Fibroblast of skin of left quadriceps (primary cell): ENCODE results near the gene SLC13A3.

Experiments
- DNase-seq, 2 experiments: peaks; one replicate each; pipeline ENCODE4 v3.0.0-alpha.2; 2013; ENCODE audit warnings: low read depth in 2 of 2

The SLC13A3 gene

DNA sequence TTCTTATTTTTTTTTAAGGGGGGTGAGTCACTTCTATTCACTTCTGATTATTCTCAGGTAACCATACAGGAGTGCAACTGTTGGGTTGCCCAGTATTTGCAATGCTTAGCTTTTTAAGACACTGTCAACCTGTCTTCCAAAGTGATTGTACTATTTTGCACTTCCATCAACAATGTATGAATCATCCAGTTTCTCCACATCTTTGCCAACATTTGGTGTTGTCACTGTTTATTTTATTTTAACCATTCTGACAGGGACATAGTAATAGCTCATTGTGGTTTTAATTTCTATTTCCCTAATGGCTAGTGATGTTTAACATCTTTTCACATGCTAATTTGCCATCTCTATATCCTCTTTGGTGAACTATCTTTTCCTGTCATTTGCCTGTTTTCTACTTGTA lies 1.4 kb upstream of the SLC13A3 start:
- no peak for DNase-seq

DNA sequence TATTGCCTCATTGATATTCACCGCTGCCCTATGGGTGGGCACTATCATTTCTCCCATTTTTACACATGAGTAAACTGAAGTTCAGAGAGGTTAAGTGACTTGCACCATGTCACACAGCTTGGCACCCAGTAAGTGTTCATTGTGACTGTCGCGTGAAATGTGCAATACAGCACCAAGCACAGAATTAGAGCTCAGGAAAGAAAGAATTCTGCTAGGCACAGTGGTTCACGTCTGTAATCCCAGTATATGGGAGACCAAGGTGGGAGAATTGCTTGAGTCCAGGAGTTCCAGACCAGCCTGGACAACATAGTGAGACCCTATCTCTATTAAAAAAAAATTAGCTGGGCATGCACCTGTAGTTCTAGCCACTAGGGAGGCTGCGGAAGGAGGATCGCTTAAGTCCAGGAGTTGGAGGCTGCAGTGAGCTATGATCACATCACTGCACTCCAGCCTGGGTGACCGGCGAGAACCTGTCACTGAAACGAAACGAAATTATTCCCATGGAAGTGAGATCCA lies 626 bp downstream of the SLC13A3 start:
- DNase-seq: no peak

DNA sequence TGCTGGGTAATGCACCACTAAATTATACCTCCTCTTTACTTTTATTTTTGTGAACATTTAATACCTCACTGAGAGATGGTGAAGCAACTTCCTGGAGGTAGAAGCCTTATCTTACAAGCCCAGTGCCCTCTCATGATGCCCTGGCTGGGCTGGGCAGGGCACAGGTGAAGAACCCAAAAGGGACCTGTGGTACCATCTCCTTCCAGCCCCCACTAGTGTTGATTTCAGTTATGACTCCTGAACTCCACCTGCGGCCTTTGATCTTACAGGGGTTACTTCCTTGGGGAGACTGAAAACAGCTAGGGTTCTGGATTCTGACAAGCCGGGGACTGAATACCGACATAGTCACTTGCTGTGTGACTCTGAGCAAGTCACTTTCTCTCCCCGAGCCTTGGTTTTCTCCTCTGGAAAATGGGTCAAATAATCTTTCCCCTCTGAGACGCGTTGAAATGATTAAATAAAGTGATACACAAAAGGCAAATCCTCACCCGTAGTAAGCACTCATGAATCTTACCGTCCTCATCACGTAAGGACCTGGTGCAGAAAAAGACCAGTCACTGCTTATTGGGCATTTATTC lies 1.2 kb downstream of the SLC13A3 start:
- DNase-seq: no peak

DNA sequence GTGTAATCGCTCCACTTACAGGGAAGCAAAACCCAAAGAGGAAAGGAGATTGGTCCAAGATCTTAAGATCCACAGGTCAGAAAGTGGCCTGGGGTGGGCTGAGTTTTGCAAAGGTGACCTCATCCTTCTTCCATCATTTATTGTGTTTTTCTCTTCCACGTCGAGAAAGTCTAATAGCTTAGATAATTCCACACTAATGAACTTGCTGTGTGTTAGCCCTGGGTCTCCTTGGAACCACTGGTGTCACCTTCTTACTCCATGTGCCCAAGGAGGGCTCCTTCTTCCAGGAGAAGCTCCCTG lies 1.7 kb downstream of the SLC13A3 start:
- no peak for DNase-seq

DNA sequence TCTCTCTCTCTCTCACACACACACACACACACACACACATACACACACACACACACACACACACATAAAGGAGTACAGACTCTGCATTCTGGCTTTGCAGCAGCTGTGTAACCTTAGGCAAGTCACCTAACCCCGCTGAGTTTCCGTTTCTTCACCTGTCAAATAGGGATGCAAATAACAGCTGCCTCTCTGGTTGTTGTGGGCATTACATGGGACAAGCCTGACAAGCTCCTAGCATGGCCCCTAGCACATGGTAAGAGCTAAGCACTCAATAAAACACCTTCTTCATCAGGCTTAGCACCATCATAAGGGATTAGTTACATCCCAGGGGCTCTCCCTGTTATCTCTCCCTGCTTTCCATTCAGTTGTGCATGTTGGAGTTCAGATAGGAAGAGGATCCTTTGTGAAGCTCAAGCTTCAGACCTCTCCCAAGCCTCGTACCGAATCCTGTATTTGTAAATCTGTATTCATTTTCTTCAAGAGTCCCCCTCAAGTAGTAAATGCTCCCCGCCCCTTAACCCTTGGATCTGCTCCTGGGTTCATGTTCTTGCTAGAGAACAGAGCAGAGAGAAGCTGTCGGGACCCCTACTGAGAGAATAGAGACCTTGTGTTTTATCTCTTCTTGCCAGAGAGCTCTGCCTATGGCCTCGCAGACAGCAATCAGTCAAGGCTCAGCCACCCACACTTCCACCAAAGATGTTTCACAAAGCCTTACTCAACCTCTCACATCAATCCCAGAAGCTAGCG lies 2.2 kb downstream of the SLC13A3 start:
- no peak for DNase-seq

DNA sequence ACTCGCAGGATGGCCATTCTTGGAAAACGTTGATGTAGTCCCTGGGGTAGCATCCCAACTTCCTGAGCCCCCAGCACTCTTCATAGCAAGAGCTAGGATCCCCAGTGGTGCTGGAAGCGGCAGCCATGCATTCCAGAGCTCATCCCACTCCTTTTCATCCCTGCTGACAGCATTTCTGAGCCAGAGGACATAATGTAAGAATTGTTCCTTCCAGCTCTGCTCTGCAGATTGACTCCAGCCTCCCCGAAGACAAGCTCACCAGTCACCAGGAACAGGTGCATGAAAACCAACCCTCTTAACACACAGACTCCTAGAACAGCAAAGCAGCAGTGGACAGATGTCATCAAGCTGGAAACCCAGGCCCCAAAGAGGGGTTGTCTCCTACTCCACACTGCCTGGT lies 3.8 kb downstream of the SLC13A3 start:
- no peak for DNase-seq

DNA sequence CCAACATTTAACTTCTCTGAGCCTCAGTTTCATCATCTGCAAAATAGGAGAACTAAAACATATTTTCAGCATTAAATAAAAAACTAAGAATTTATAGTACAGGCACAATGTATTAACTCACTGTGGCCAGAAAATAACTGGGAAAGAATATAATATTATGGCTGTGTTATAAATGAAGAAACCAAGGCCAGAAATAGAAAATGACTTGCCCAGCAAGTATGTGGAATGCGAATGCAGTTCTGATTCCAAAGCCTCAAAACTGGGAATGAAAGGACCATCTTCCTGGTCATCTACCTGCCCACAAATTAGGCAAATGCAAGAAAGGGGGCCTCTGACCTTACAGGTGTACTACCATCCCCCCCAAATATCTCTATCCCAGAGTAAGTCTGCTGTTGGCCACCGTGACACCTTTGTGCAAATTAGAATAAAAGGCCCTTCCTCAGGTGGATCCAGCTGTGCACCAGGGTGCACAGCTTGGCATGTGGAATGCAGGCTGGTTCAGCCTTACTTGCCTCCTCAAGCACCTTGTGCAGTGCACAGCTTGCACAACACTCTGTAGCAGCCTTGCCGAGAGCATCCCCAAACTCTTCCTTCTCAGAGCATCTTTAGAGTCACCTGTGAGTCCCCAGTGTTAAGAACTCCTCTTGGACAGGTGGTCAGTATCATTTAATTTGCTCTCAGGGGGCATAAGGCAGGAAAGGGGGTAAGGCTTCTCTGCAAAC lies 4.4 kb downstream of the SLC13A3 start:
- DNase-seq: no peak

DNA sequence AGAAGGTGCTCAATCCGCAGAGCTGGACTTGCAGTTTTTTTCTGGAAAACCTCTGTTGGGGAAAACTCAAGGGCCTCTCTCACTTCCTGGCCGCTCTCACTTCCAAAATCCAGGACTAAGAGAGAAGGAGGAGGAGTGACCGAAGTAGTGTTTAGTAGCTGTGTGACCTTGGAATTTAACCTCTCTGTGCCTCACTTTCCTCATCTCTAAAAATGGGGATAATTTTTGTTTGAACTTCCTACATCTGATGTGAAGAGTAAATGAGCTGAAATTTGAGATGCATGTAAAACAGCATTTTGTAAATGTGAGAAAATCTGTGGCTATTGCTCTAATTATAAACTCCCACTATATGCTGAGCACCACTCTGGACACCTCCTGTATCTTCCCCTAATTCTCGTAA lies 5.1 kb downstream of the SLC13A3 start:
- no peak for DNase-seq

DNA sequence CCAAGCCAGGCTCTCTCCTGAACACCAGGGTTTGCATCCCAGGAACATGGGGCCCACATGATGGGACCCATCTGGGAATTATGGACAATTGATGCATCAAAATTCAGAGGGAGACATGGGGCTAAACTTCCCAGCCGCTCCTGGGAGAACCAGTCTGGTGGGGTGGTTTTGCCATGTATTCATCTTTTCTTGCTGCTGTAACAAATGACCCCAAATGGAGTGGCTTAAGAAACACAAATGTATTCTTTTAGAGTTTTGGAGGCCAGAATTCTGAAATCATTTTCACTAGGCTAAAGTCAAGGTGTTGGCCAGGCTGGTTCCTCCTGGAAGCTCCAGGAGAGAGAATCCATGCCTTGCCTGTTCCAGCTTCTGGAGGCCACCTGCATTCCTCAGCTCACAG lies 6.5 kb downstream of the SLC13A3 start:
- no peak for DNase-seq

DNA sequence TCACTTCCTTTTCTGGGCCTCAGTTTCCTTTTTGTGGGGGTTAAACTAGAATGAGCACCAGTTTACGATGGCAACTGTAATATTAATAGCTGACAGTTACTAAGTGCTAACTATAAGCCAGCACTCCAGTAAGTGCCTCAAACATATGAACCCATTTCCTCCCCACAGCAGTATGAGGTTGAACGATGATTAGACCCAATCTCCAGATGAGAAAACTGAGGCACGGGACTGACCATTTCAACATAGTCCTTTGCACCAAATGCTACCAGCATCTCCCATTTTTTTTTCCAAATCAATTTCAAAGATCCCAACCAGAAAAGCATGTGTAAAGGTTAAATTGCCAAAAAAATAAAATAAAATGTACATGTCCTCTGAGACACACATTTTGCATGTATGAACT lies 7.1 kb downstream of the SLC13A3 start:
- DNase-seq: no peak

DNA sequence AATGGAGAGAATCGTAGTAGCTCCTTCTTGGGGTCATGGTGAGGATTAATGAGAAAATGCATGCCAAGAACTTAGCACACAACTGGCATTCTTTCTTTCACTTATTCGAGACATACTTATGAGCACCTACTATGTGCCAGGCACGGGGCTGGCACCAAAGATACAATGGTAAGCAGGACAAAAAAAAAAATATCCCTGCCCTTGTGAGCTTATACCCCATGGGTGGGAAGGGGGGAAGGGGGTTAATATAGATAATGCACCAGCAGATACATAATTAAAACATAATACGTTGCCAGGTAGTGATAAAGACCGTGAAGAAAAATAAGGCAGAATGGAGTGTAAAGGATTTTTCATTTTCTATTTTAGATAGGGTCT lies 8.3 kb downstream of the SLC13A3 start:
- no peak for DNase-seq

DNA sequence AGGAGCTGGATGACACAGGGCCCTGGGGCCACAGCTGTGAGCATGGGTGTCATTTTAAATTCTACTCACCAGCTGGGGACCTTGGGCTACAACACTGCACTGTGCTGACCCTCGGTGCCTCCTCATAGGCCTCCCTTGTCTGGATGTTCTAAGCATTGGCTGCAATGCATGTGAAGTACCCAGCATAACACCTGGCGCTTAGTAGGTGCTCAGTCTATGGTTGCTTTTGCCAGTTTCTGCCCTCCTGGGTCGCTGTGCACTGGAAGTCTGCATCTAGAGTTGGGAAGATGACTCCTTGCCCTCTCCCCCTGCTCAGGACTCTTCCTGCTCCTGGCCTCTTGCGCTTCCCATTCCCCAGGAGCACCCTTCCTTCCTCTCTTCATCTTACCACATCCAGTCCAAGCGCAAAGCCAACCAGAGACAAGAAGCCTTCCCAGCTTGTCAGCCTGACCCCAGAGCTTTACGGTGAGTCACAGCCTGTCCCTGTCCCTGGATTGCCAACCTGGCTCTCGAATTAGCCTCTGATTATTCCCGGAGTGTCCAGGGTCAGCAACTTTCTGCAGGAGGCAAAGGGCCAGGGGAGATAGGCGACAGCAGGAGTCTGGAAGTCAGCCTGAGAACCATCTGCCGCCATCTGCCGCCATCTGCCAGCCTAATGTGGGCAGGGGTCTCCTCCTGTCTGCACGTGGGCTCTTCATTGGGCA lies 8.8 kb downstream of the SLC13A3 start:
- DNase-seq: no peak

DNA sequence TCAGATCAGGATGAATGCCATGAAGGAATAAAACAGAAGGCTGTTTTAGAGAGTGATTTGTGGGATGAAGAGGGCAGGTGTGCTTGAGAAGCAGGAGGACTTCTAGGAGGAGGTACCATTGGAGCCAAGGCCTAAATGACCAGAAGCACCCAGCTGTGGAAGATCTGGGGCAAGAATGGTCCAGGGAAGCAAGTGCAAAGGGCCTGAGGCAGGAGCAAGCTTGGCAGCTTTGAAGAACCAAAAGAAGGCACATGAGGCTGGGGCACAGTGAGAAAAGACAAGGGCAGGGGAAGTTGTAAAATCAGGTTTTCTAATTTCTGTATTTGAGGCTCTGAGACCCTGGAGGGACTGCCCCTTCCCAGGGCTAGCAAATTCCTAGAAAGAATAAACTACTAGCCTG lies 9.8 kb downstream of the SLC13A3 start:
- no peak for DNase-seq

DNA sequence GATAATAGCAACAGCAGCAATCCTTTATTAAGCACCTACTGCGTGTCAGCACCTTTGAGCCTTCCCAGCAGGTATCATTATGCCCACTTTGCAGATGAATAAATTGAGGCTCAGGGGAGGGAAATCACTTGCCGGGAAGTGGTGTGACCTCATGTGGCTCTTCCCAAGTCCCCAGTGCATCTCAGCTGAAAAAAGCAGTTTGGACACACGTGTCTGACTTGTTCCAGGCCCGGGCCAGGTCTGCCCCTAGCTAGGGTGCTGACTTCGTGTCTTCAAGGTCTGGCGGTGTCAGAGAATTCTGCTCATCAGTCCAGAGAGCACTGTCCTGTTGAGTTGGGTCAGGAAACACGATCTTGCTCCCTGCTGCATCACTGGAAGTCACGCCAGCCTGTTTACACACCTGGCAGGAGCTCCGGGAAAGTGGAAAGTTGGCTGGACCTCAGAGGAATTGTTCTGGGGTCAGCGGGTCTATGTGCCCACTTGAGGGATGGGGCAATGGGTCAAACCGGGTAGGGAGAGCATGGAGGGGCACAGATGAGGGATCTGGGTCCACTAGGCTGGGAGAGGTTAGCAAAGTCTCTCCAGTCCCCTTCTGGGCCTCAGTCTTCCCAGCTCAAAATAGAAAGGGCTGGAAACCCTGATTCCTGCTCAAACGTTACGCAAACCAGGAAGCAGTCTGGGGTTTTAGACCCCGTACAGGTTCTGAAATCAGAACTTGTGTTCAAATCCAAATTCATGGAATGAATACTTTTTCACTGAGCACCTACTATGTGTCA lies 10.5 kb downstream of the SLC13A3 start:
- no peak for DNase-seq

DNA sequence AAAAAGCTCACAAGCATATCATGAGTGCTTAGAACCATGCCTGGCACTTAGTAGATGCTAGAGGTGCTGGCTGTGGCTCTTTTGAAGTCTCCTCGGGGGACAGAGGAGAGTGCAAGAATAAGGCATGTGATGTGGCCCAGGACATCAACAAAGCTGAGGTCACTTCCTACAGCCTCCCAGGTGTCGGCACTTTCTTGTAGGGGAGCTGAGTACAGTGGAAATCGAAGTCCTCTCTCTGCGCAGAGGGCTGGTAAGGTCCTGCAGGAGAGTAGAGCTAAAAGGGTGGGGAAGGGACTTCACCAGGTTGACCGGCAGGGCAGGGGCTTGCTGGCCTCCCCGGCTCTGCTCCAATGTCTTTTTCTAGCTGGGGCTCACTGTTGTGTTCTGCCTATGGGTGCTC lies 11.2 kb downstream of the SLC13A3 start:
- DNase-seq: no peak

DNA sequence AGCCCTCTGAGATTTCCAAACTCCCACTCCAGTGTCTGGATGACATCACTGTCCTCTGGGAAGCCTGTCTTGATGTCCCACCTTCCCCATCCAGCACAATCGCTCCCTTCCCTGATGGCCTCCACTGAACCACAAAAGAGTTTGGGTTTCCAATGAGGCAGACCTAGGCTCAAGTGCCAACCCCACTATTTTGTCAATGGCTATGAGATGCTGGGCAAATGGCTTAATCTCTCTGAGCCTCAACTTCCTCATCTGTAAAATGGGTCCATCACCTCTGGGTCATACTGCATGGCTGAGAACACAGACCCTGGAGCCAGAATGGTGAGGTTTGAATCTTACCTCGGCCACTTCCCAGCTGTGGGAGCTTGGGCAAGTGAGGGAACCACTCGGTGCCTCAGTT lies 11.7 kb downstream of the SLC13A3 start:
- DNase-seq: no peak

DNA sequence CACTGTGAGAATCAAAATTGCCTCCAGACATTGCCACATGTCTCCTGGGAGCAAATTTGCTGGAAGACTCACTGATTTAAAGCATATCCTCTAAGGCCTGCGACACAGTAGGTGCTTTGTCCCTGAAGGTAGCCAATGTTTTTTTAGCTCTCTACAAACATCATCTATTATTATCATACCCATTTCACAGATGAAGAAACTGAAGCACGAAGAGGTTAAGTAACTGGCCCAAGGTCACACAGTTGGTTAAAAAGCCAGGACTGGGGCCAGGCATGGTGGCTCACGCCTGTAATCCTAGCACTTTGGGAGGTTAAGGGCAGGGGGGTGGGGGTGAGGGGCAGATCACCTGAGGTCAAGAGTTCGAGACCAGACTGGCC lies 12.4 kb downstream of the SLC13A3 start:
- no peak for DNase-seq

DNA sequence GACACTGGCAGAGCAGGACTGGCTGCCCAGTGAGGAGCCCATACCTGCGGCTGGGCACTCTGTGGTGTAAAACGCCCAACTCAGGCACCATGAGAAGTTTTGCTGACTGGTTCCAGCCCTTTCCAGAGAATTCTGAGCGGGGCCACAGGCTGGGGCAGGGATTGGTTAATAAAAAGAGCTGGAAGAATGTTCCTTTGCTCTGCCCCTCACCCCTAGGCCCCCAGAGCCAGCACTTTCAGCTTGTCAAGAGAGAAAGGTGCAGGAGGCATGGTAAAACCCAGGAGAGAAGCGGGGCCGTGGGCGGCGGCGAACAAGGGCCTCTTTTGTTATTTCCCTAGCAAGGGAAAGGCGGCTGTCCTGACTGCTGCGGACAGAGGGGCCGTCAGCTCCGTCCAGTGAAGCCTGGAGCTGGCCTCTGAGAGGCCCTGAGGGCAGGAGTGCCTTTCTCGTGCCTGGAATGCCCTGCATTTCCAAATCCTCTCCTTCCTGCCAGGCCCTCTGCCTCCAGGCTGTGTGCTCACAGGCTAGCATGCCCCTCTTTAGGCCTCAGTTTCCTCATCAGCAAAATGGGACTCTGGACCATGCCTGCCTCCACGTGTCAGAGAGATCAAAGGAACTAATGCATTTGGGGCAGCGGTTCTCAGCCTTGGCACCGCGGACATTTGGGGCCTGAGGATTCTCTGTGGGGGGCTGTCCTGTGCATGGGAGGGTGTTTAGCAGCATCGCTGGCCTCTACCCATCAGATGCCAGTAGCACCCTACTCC lies 12.9 kb downstream of the SLC13A3 start:
- DNase-seq: no peak

DNA sequence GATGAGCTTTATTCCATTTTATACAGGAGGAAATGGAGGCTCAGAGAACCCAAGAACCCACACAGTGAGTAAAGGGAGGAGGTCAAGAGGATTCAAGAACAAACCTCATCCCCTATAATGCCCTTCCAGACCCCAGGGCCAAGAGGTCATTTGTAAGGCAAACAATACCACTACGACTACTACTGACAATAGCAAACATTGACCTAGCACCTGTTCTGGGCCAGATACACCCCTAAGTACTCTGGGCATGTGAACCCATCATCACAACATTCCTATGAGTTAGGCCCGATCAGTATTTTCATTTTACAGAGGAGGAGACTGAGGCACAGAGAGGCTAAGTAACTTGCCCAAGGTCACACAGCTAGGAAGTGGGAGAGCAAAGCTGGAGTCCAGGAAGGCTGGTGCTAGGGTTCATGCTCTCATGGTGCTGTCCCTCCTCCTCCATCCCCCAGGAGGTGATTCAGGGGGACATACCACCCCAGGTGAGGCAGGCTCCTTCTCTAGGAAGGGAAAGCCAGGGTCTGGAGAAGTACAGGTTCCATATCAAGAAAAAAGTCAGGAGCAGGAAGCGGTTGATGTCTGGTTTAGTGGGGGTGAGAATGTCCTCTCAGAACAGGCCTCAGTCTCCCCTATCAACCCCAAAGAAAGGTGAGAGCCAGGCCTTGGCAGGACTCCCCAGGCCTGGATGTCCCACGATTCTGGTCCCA lies 13.7 kb downstream of the SLC13A3 start:
- no peak for DNase-seq

DNA sequence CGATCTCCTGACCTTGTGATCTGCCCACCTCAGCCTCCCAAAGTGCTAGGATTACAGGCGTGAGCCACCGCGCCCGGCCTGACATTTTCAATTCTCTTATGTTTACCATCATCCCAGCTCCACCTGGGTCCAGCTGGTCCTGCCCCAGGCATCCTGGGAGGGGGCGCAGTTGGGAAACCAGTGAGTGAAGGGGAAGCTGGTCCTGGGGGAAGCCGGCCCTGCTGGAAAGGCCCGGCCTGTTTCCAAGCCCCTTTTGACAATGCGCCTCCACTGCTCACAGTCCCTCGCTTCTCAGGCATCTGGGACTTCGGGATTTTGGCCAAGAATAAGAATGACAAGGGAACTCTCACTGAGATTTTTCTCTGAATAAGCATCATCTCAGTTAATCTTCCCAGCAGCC lies 14.2 kb downstream of the SLC13A3 start:
- DNase-seq: no peak

DNA sequence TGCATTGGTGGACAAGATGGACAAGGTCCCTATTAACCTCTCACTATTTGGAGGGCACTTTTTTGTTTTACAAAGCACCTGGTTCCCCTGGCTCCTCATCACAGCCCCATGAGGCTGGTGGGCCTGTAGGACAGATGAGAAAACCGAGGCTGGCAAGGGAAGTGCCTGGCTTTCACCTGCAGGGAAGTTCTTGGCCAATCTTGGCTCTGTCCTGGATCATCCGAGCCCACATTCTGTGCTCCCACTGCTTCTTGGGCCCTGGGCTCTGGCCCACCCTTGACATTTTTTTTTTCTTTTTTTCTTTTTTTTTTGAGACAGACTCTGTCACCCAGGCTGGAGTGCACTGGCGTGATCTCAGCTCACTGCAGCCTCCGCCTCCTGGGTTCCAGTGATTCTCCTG lies 14.7 kb downstream of the SLC13A3 start:
- no peak for DNase-seq
